Natural killer cell (primary cell): ENCODE measurements around the gene RGS6. TPM values are rescaled to one million over a fixed set of nuclear protein-coding genes. Genes with fewer than 3 reads are reported as not detected.

Experiments
- ATAC-seq, 3 donors: fragments of 150-1000 bp in 2 of 3; fragments of 200-7000 bp in 1 of 3; cut with Tn5 transposase; 1 replicate in 1 of 3; 2 replicates in 2 of 3; pipeline ENCODE4 v1.10.0; 2021; ENCODE audit warnings: mild to moderate bottlenecking in 2 of 3, moderate library complexity in 2 of 3
- DNase-seq, 2 donors: peaks; one replicate each; pipeline versions ENCODE4 v3.0.0 to v3.0.0-alpha.2; 2013 to 2021; ENCODE audit warnings: mixed read lengths in 1 of 2
- H3K27ac ChIP-seq: one replicate; pipeline ENCODE4 v1.5.1; 2013; ENCODE audit warnings: mild to moderate bottlenecking, low read length
- H3K27me3 ChIP-seq: one replicate; pipeline ENCODE4 v1.6.1; 2013; ENCODE audit warnings: low read length; ENCODE audit not compliant: control insufficient read depth, insufficient read depth
- H3K36me3 ChIP-seq: one replicate; pipeline ENCODE4 v1.6.1; 2013; ENCODE audit warnings: low read length; ENCODE audit not compliant: control insufficient read depth, insufficient read depth
- H3K4me1 ChIP-seq: one replicate; pipeline ENCODE4 v1.6.1; 2013; ENCODE audit warnings: low read length; ENCODE audit not compliant: control insufficient read depth, insufficient read depth
- H3K4me3 ChIP-seq: one replicate; pipeline ENCODE4 v1.5.1; 2013; ENCODE audit warnings: low read length
- H3K9me3 ChIP-seq: one replicate; pipeline ENCODE4 v1.6.1; 2013; ENCODE audit warnings: low read length; ENCODE audit not compliant: control insufficient read depth, insufficient read depth
- H3K27ac Mint-ChIP-seq, 2 donors: one replicate each; pipeline ENCODE4 v1.8.0; 2022; ENCODE audit warnings: mild to moderate bottlenecking in 2 of 2, mixed read lengths in 2 of 2, moderate library complexity in 1 of 2
- H3K27me3 Mint-ChIP-seq, 2 donors: one replicate each; pipeline ENCODE4 v1.8.0; 2022; ENCODE audit warnings: low read depth in 2 of 2, mixed read lengths in 2 of 2
- H3K36me3 Mint-ChIP-seq: one replicate; pipeline ENCODE4 v1.8.0; 2022; ENCODE audit warnings: mixed read lengths
- H3K4me1 Mint-ChIP-seq, 2 donors: one replicate each; pipeline ENCODE4 v1.8.0; 2022; ENCODE audit warnings: mixed read lengths in 2 of 2
- H3K4me3 Mint-ChIP-seq: one replicate; pipeline ENCODE4 v1.8.0; 2022; ENCODE audit warnings: mild to moderate bottlenecking, moderate library complexity, mixed read lengths
- H3K9me3 Mint-ChIP-seq, 2 donors: one replicate each; pipeline ENCODE4 v1.8.0; 2022; ENCODE audit warnings: mixed read lengths in 2 of 2
- CTCF ChIP-seq: fragments of 200-600 bp; IDR thresholded peaks from one replicate; pipeline ENCODE4 v1.8.0; 2022; ENCODE audit warnings: antibody characterized with exemption
- WGBS: methylation state at CpG from one replicate; pipeline ENCODE4 v1.1.7; 2013; ENCODE audit warnings: missing lambda C conversion rate; ENCODE audit not compliant: insufficient coverage; 5-methylcytosine and 5-hydroxymethylcytosine counted together
- intact Hi-C: fragments of 100-400 bp; cut with micrococcal nuclease; formaldehyde crosslinking; loops from one replicate; pipeline ENCODE4 v1.14.2; 2022
- total RNA-seq, 4 donors: library from RNA; stranded (reverse); fragments of 120-200 nt in 1 of 4; gene quantifications; one replicate each; pipeline versions ENCODE4 v1.2.3 to v1.2.4, GENCODE V29; 2013 to 2022

Gene RGS6
- total RNA-seq, 3 donors from 2014 or later (not counting 1 experiment from before 2014, with no cell fraction given): 0.75 to 1.4 TPM; not detected in 1

GRCh38 chr14:72614365-72614764, 682.1 kb downstream of the RGS6 start:
- Mint-ChIP-seq H3K9me3 (no peaks in the 10 kb centered on the region), H3K27me3 (peaks cover 44 to 69% of the 10 kb centered on the region in 2 donors), H3K4me1 (peaks cover 0 to 9% of the 10 kb centered on the region in 2 donors), H3K27ac (no peak overlapping the region), H3K36me3 (no peaks in the 10 kb centered on the region), H3K4me3 (no peak overlapping the region)
- H3K9me3 ChIP-seq: no peaks in the 10 kb centered on the region
- no peak overlapping the region for H3K27ac ChIP-seq
- no peak for TF ChIP-seq CTCF
- ATAC-seq (no peak), DNase-seq (no peak)
- 92% methylated on average over 2 of the region's 3 CpGs for WGBS
- no peaks in the 10 kb centered on the region for H3K27me3 ChIP-seq
- H3K36me3 ChIP-seq: no peaks in the 10 kb centered on the region
- H3K4me3 ChIP-seq: no peak overlapping the region
- peaks cover 4% of the 10 kb centered on the region for H3K4me1 ChIP-seq
- intact Hi-C loops: no loop called here

GRCh38 chr14:72614891-72615415, 682.7 kb downstream of the RGS6 start:
- no peaks in the 10 kb centered on the region for H3K36me3 Mint-ChIP-seq
- TF ChIP-seq CTCF: no peak
- Histone ChIP-seq H3K27ac (no peak overlapping the region), H3K9me3 (no peaks in the 10 kb centered on the region), H3K4me1 (no peaks in the 10 kb centered on the region), H3K27me3 (no peaks in the 10 kb centered on the region), H3K4me3 (no peak overlapping the region), H3K36me3 (no peaks in the 10 kb centered on the region)
- intact Hi-C loops: no loop called here
- no peak for DNase-seq
- H3K4me3 Mint-ChIP-seq: no peak overlapping the region
- H3K4me1 Mint-ChIP-seq: peaks cover 0 to 3% of the 10 kb centered on the region in 2 donors
- H3K9me3 Mint-ChIP-seq: no peaks in the 10 kb centered on the region
- ATAC-seq: no peak
- peaks cover 41 to 69% of the 10 kb centered on the region in 2 donors for H3K27me3 Mint-ChIP-seq
- H3K27ac Mint-ChIP-seq: no peak overlapping the region
- WGBS: 87% methylated on average over 11 of the region's 11 CpGs

GRCh38 chr14:72615451-72616121, 683.4 kb downstream of the RGS6 start:
- H3K36me3 Mint-ChIP-seq: no peaks in the 10 kb centered on the region
- H3K4me1 ChIP-seq: no peaks in the 10 kb centered on the region
- ATAC-seq: no peak
- H3K27ac Mint-ChIP-seq: no peak overlapping the region
- no peak overlapping the region for H3K27ac ChIP-seq
- intact Hi-C loops: no loop called here
- no peak for TF ChIP-seq CTCF
- H3K4me3 ChIP-seq: no peak overlapping the region
- H3K9me3 Mint-ChIP-seq: no peaks in the 10 kb centered on the region
- no peaks in the 10 kb centered on the region for H3K9me3 ChIP-seq
- peaks cover 0 to 3% of the 10 kb centered on the region in 2 donors for H3K4me1 Mint-ChIP-seq
- WGBS: 80% methylated on average over 9 of the region's 9 CpGs
- DNase-seq: no peak
- H3K27me3 Mint-ChIP-seq: peaks cover 41 to 70% of the 10 kb centered on the region in 2 donors
- no peak overlapping the region for H3K4me3 Mint-ChIP-seq
- no peaks in the 10 kb centered on the region for H3K36me3 ChIP-seq
- H3K27me3 ChIP-seq: no peaks in the 10 kb centered on the region
